Glomerular endothelial cell (primary cell): ENCODE data around the gene PARP8. TPM values are rescaled to one million over a fixed set of nuclear protein-coding genes. Genes with fewer than 3 reads are reported as not detected.
"Not testable (repeated sequence)": the region's sequence is repeated elsewhere in the genome, so short reads cannot be mapped to it uniquely, and the experiment has no call there.

Experiments
- DNase-seq: peaks from one replicate; pipeline ENCODE4 v3.0.0-alpha.2; 2011; ENCODE audit warnings: low read depth, low spot score; ENCODE audit errors: extremely low read depth
- total RNA-seq: library from RNA; depleted of rRNA; stranded (reverse); fragments of >200 nt; gene quantifications from 2 replicates; pipeline ENCODE4 v1.2.3, GENCODE V29; 2015

The PARP8 gene, protein sequence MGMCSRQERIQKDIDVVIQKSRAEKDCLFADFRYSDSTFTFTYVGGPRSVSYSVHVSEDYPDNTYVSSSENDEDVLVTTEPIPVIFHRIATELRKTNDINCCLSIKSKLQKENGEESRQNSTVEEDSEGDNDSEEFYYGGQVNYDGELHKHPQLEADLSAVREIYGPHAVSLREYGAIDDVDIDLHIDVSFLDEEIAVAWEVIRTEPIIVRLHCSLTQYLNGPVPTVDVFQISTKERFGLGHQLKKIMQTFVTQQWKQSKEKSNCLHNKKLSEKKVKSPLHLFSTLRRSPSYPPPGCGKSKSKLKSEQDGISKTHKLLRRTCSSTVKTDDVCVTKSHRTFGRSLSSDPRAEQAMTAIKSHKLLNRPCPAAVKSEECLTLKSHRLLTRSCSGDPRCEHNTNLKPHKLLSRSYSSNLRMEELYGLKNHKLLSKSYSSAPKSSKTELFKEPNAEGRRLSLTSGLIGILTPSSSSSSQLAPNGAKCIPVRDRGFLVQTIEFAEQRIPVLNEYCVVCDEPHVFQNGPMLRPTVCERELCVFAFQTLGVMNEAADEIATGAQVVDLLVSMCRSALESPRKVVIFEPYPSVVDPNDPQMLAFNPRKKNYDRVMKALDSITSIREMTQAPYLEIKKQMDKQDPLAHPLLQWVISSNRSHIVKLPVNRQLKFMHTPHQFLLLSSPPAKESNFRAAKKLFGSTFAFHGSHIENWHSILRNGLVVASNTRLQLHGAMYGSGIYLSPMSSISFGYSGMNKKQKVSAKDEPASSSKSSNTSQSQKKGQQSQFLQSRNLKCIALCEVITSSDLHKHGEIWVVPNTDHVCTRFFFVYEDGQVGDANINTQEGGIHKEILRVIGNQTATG
- total RNA-seq: 2.0 and 4.5 TPM in 2 replicates

DNA sequence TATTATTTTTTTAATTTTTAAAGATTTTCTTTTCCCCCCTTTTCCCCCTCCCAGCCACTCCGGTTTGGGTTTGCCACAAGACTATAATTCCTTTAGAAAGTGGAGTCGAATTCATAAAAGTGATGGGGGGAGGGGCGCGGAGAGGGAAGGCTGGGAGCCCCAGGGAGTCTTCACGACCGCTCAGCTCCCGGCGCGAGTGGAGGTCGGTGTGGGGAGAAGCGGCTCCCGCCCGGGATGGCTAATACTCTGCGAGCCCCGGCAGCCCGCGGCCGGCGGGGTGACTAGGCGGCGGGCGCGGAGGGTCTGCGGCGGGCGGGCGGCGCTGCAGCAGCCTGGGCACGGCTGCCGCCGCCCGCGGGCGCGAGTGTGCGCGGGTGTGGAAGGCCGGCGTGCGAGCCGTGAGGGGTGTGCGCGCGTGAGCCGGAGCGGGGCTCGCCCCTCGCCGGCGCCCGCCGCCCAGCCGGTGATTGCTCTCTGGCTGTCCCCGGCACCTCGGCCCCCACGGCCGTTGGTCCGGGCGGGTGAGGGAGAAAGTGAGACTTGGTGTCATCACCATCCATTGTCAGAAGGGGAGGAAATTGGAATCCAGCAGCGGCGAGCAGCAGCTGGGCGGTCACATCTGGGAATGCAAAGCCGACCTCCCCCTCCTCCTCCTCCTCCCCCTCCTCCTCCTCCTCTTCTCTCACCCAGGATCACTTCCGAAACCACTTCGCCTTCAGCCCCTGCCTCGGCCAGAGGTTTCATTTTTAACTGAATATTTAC lies at the start of gene PARP8:
TSS of gene PARP8 (plus strand) at position 377 of the 762 bp plus-strand sequence. CDS start 459 bp downstream, outside the sequence.
- DNase-seq: no peak

DNA sequence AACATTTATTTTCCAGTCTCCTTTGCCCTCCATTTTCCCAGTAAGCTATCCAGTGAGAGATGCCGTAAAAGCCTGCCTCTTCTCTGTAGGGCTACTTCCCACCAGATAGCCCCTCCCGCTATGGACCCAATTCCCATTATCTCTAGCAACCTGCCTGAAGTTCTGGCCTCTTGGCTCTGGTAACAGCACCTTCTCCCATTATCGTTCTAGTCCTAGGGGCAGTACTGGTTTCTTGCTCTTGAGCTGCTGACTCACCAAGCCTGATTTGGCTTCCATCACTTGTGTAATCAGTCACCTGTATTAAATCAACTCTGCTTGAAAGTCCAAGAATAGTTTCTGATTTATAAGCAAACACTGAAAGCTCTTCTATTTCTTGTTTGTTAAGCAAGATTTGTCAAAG lies 42.8 kb upstream of the PARP8 start:
- no peak for DNase-seq

DNA sequence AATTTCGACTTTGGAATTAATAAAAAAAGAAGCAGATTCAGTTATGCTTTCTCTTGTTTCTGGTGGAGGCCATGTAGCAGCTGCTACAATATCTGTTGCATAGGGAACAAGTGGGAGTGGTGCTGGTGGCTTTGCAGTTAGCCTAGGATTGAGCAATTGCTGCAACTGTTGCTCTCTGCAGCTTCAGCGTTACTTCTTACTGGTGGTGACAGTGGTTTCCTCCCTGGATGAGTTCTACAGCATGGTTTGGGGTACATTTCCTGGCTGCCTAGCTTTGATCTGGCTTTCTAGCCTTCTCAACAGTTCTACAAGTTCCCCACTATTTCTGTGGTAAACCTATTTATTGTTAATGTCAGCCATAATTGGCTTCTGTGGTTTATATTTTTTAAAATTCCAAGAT lies 31.6 kb upstream of the PARP8 start:
- DNase-seq: not testable (repeated sequence)

DNA sequence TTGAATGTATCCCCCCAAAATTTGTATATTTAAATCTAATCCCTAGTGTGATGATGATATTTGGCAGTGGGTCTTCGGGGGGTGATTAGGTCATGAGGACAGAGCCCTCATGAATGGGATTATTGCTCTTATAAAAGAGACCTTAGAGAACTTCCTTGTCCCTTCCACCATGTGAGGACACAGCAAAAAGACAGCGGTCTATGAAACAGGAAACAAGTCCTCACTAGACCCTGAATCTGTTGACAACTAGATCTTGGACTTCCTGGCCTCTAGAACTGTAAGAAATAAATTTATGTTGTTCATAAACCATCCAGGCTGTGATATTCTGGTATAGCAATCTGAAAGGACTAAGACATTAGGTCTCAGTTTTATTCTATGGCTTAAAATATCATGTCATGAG lies 28.9 kb upstream of the PARP8 start:
- DNase-seq: not testable (repeated sequence)

DNA sequence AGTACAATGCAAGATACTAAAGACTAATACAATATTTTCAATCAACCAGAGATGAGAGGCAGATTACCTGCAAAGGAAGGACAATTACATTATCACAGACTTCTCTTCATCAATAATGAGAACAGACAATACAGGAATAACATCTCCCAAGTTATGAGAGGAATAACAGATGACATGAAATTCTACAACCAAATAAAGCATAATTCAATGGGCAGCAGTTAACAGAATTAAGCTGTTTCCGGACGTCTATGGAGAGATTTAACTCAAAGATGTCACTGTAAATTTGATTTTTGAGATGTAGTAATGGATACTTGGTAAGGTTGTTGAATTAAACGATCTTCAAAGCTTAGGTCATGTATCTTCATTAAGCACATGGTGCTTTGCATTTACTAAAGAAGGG lies 19.8 kb upstream of the PARP8 start:
- DNase-seq: no peak

DNA sequence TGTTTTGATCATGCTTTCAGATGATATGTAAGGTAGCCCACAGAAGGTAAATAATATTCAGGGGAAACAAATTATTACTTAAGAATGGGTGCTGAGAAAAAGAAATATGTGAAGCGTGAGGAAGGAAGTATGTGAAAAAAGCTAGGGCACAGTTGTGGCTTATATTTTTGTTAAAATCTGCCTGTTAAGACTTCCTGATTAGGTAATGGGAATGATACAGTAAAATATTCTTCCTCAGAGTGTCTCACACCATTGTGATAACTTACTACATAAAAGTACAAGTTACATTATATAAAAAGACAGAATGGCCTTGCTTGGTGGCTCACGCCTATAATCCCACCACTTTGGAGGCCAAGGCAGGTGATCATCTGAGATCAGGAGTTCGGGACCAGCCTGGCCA lies 18.7 kb upstream of the PARP8 start:
- no peak for DNase-seq

DNA sequence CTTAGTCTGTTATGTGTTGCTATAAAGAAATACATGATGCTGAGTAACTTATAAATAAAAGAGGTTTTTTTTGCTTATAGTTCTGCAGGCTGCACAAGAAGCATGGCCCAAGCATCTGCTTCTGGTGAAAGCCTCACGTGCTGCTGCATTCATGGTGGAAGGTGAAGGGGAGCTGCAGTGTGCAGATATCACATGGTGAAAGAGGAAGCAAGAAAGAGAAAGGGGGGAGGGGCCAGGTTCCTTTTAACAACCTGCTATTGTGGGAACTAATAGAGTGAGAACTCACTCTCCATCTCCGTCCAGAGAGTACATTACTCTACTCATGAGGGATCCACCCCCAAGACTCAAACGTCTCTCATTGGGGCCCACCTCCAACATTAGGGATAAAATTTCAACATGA lies 12.5 kb upstream of the PARP8 start:
- DNase-seq: no peak

DNA sequence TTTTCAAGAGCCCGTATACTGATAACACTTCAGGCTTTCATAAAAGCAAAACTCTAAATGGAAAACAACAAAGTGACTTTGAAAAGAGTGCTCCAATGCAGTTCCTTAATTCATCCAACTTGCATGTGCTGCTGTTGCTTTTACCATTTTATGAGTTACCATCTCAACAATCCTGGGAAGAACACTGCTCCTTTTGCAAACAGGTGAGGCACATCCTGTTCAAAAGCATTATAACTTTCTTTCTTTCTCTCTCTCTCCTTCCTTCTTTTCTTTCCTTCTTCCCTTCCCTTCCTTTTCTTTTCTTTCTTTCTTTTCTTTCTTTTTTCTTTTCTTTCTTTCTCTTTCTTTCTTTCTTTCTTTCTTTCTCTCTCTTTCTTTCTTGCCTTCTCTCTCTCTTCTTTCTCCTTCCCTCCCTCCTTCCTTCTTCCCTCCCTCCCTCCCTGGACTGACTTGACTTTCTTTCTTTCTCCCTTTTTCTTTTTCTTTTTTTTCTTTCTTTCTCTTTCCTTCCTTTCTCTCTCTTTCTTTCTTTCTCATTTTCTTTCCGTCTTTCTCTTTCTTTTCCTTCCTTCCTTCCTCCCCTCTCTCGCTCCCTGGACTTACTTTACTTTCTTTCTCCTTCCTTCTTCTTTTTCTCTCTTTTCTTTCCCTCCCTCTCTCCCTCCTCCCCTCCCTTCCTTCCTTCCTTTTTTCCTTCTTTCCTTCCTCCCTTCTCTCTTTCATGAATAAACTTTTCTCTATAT lies 11.2 kb upstream of the PARP8 start:
- DNase-seq: no peak

DNA sequence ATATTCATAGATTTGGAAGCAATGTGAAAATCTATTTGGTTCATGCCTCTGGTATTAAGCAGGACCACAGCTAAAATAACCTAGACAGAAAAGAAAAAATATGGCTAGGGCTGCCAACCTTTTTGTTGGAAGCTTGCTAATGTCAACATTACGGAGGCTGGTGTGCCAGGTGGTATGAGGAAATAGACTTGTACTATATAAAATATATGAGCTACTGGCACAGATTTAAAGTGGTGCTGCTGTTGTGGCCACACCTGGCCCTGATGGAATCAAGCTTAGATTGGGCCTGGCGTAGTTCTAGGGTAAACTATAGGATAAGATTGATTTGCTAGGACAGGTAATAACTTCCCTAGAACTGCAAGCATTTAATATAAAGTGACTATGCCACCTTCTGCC lies 10.6 kb upstream of the PARP8 start:
- DNase-seq: no peak

DNA sequence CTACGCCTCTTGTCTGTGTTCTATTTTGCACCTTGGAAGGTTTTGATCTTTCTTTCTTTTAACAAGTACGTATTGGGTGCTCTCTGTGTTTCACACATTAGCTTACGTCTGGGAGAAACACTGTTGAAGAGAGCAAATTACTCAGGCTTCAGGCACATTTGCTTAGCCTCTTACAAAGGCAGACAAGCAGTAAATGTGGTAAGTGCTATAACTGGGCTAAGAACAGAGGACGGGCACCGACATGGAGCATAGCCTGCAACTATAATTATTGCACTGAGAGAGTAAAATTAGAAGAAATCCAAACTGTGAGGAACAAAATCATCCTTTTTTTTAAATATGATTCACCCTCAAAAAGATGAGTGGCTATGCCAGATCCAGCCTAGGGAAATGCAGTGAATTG lies 9.4 kb upstream of the PARP8 start:
- DNase-seq: no peak

DNA sequence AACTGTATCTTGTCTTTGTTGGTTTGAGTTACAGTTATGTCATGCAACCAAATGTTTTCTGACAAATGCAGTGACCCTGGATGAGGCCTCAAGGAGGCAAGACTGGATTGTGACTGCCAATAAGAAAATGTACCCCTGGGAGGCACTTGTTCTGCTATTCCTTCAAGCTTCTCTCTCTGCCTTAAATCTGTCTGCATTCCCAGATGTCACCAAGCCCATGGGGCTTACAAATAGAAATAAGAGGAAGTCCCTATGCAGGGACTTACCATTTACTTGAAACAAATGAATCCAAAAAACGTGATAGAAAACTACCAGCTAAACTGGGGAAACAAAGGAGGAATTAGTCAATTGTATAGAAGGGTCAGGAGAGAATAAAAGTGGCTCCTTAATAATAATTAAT lies 8.2 kb upstream of the PARP8 start:
- no peak for DNase-seq

DNA sequence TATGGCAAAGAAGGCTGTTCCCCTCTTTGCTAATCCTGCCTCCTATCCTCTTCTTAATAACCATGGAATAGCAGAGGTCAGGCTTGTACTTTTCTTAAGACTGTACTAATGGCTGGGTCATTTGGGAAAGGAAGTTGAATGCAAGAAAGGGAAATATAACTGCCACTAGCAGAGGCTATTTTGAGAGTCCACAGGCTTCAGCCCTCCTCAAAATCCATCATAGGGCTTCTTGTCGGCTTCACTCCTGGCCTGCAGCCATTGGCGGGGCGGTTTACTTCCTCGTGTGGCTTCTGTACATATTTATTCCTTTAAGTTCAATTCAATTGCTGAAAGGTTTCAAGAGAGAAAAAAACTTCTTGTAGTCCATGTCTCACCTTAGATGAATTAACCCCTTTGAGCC lies 2.8 kb upstream of the PARP8 start:
- DNase-seq: no peak

DNA sequence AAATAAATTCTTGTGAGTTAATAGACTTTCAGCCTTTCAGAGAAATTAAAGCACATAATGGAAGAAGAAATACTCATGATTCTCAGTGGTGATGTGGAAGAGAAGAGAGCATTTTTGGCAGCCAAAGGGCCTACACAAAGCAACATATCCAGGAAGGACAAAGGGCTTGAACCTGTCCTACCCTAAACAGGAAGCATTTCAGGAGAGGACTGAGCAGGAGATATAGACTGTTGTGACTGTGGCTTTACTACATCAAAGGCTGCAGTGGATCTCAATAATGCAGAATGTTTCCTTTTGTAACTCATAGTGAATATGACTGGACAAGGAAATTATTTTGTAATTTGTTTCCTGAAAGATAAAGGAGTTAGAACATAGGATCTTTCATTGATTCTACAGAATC lies 1.3 kb upstream of the PARP8 start:
- no peak for DNase-seq

DNA sequence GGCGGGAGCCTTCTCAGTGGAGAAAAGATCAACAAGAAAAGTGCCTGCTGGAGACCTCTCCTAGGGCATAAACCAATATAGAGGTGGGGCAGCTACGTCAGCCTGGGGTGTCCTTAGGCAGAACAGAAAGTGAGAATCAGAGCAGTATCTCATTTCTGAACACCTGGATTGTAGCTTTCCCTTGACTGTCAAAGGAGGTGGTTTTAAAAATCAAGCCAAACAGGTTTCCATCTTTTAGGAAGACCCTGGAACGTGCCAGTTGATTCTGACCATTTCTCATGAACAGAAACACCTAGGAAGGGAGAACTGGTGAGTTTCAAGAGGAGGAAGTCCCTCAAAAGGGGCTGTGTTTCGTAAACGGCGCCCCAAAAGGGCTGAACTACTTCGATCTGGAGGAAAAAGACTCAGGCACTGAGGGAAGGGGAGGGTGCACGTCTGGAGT lies 655 bp upstream of the PARP8 start:
- not testable (repeated sequence) for DNase-seq

DNA sequence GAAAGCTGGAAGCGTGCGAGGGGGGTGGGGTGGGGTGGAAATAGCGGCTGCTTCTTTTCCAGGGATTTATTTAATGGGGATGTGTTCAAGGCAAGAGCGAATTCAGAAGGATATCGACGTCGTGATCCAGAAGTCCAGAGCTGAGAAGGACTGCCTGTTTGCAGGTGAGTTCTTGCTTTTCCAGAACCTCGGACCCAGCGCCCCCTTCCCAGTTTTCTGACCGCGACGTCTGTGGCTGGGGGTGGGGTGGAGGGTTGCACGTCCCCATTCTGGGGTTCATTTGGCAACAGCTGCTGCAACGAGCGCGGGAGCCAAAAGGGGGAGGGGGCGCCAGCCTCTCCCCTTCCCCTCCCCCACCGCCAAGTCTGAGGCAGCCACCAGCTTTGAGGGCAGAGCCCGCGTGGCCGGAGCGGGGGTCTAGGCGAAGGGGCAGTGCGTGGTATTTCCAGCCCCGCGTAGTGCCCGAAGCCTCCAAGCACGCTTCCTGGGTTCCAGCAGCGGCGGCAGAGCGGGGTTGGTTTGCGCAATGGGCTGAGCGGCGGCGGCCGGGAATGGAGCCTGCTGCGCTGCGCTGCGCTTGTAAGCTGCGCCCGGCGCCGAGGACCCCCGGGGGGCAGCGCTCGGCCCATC lies 701 bp downstream of the PARP8 start:
- DNase-seq: no peak

DNA sequence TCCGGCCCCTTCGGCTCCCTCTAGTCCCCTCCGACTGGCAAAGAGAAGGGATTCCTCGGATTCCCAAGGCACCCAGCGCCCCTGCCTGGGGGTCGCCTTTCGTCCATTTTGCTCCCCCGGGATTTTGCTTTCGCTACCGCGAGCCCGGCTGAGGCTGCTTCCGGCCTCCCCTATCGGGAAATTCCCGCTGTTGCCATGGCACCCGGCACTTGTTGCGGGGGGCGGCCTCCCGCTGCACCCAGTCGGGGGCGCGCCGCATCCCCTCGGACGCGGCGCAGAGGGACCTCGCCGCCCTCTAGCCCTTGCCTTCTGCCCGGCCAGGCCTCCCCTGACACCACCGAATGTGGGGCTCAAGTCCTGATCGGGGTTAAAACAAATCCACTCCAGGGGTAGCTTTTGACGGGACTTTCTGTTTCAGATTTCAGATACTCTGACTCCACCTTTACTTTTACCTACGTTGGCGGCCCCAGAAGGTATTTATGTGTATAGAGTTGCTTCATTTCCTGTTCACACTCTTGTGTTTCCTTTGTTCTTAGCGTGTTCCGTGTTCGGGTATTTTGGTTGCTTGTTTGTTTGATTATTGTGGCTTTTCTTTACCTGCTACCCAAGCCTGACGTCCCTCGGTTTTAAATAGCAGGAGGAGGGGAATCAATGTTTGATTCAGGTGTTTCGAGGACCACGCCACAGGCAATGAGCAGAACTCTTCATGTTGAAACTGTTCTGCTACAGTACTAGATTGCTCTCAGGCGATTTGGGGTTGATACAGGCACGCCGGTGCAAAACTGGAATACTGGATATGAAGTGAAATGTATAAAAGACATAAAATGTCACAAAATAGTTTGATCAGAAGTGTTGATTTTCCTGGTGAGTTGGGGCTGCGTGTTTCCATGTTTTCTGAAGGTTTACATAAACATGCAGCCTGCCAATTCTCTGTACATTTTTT lies 1.5 kb downstream of the PARP8 start:
- no peak for DNase-seq

DNA sequence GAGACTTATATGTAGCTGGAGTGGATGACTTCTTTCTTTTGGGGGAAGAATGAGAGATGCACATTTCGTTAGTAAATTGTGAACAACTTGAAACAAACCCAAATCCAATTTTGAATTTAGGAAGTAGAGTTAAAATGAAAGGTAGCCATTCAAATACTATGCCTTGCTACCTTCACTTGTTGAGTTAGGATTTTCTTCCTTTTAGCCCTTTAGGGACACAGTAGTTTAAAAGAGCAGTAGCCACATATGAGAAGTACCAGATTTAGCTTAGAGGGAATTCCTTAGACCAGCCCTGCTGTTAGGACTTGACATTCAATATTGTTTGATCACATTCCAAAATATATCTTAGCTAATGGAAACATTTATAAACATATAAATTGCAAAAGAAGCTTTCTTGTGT lies 2.2 kb downstream of the PARP8 start:
- DNase-seq: not testable (repeated sequence)

DNA sequence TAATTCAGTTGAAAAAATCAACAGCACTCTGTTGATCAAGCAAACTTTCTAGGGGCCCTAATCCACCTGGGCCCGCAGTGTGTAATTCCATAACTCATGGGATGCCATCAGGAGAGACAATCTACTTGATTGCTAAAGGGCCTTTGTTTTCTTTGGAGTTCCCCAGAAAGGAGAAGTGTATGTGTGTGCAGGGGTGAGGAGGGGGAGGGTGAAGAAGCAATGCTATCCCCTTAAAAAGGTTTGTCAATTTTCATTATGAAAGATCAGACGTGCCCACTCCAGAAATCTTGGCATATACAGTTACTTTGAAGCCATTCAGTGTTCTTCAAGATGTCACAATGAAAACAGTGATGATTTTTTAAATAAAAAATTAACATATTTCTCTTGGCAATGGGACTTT lies 6.2 kb downstream of the PARP8 start:
- no peak for DNase-seq

DNA sequence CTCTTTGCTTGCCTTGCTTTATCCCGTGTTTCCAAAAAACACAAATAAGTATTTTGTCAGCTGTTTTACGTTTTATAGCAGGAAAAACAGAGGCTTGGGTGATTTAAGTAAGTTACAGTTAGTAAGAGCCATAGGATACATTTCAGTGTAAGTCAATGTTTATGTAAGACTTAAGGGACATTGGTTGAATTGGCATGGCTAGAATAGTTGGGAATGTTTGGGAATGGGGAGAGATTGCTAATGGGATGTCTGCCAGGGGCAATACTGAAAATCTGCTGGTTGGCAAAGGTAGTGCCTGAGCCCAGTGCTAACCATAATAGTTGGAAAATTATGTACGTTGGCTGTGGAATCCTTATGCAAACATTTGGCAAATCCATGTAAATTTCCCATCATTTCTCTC lies 7.0 kb downstream of the PARP8 start:
- DNase-seq: not testable (repeated sequence)
